Astrocyte of the spinal cord (primary cell): ENCODE results near the gene NRGN.
"Not testable (repeated sequence)": the region's sequence is repeated elsewhere in the genome, so short reads cannot be mapped to it uniquely, and the experiment has no call there.

Experiments
- DNase-seq: peaks from one replicate; pipeline ENCODE4 v3.0.0; 2011; ENCODE audit warnings: low read depth, low spot score
- H3K4me3 ChIP-seq: 2 replicates; pipeline ENCODE4 v1.5.1; 2011; ENCODE audit warnings: low read depth, mild to moderate bottlenecking, low read length, moderate library complexity
- CTCF ChIP-seq: IDR thresholded peaks from 2 replicates; pipeline ENCODE4 v1.5.1; 2012; ENCODE audit warnings: low read depth, mild to moderate bottlenecking, low read length, inconsistent platforms
- in situ Hi-C: cut with HindIII; loops from 2 replicates; pipeline ENCODE4 v1.10.0; 2017; ENCODE audit warnings: low sequenced_read_pairs

NRGN gene

GRCh38 chr11:124766156-124766555 is 26.4 kb downstream of the NRGN start:
- DNase-seq = no peak
- no peak for TF ChIP-seq CTCF
- H3K4me3 ChIP-seq = no peak overlapping the region
- in situ Hi-C loops = no loop called here

- TF ChIP-seq CTCF = no peak
- no peak overlapping the region for H3K4me3 ChIP-seq
- no peak for DNase-seq
- in situ Hi-C loops = no loop called here
These were observed 29.2 kb downstream of the NRGN start for GRCh38 chr11:124768914-124769313.

GRCh38 chr11:124769806-124770774 is 30.3 kb downstream of the NRGN start:
- no peak for TF ChIP-seq CTCF
- in situ Hi-C loops = no loop called here
- DNase-seq = no peak
- H3K4me3 ChIP-seq = no peak overlapping the region

DNA sequence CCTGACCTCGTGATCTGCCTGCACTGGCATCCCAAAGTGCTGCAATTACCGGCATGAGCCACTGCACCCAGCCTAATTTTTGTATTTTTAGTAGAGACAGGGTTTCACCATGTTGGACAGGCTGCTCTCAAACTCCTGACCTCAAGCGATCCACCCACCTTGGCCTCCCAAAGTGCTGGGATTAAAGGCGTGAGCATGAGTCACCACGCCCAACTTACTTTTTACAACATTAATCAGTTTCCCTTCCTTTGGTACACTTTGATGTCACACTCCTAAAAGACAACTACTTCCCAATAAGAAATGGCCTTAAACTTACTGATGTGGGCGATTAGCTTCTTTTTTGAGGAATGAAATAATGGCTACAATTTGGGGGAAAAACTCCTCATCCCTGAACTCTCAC is 31.2 kb downstream of the NRGN start:
- H3K4me3 ChIP-seq, in situ Hi-C loops, DNase-seq: not testable (repeated sequence)

DNA sequence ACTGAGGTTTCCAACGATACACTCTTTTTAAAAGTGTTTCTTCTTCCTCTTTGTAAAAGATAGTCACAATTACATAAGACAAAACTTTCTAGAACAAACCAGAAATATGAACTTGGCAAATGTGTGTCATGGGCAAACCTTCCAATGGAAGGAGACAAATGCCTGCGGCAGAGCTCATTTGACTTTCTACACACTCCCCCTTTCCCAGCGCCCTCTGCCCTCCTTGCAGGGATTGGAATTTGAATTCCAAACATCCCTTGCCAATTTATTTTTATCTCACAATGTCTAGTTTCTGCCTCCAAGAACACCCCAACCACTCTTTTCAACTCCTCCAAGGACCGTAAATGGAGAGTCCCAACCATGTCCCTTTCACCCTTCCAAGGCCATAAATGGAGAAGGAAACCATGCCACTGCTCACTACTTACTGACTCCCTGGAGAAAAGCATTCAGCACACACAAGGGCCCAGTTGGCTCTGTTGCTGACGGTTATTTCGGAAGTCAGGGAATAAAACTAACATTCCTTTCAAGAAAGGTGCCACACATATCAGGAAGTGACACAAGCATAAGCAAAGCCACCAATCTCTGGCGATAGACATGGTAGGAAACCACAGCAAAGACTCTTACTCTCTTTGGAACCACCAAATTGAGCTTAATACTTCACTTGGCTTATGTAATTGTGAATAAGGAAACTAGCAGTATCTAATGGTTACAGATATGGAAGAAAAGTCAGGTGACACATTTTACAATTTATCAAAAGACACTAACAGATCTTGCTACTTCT is 37.3 kb downstream of the NRGN start:
- no peak for TF ChIP-seq CTCF
- no peak for DNase-seq
- in situ Hi-C loops = no loop called here
- H3K4me3 ChIP-seq = no peak overlapping the region

DNA sequence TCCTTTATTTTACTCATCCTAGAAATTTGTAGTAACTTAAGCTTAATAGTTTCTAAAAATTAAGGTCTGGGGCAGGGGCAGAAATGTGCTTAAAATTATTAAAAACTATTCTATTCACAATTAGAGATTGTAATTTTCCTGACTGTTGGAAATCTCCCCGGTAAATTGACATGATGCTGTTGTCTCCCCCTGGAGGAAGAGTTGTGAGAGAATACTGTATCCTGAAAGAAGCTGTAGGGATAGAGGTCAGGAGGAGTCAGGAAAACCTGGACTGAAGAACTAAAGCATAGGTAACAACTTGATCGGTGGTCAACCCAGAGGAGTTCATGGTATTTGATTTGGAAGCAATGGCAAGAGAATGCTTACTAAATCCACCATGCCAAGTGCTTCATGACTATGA is 38.5 kb downstream of the NRGN start:
- in situ Hi-C loops = no loop called here
- TF ChIP-seq CTCF = peak; percentile 23

DNA sequence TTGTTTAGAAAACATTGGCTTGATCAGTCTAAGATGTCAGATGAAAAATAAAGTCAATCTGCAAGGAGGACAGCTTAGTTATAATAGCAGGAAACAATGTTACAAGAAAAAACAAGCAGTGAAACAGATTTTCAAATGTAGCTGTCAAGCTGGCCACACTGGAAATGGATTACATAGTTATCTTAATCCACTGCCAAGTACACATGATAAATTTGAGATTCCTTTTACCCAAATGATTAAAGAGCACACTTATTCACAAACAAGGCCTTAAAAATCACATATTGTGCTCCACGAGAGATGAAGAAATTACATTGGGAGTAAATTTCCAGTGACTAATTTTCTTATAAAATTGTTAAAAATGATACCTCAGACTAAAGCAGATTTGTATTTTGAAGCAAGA is 39.8 kb downstream of the NRGN start:
- H3K4me3 ChIP-seq = no peak overlapping the region
- TF ChIP-seq CTCF = no peak
- in situ Hi-C loops = no loop called here
- no peak for DNase-seq

More for the DNA sequence above, 38.5 kb downstream of the NRGN start:
- no peak for DNase-seq
- H3K4me3 ChIP-seq = no peak overlapping the region
